HT1080 (cell line): ENCODE results near the gene ECM2. TPM values are rescaled to one million over a fixed set of nuclear protein-coding genes. Genes with fewer than 3 reads are reported as not detected.
A peak's percentile ranks its signal among the peaks of the same experiment; 100 is the strongest.
"Not testable (repeated sequence)": the region's sequence is repeated elsewhere in the genome, so short reads cannot be mapped to it uniquely, and the experiment has no call there.

ENCODE experiments used
- DNase-seq: peaks from one replicate; pipeline ENCODE4 v3.0.0-alpha.2; 2015; ENCODE audit warnings: low read depth
- polyA plus RNA-seq, 2 experiments: library from polyadenylated mRNA; depleted of rRNA; stranded (reverse); fragments of >200 nt; gene quantifications; 2 replicates each; pipeline ENCODE4 v1.2.3, GENCODE V29; 2015
- total RNA-seq: library from RNA; depleted of rRNA; stranded (reverse); fragments of >200 nt; shearing (Covaris generic); gene quantifications from 2 replicates; pipeline ENCODE4 v1.2.3, GENCODE V29; 2014; rRNA removed

The ECM2 gene
- total RNA-seq: 0.11 and 0.17 TPM in 2 replicates
- 0.79 and 1.1 TPM in 2 replicates for polyA plus RNA-seq (2015; cell fraction: cytosol; rRNA removed)
- polyA plus RNA-seq (2015; cell fraction: nucleus; rRNA removed): 0.62 and 1.3 TPM in 2 replicates

GRCh38 chr9:92535940-92536850 lies at the start of gene ECM2:
Gene ECM2 (minus strand): TSS chr9:92535990. CDS start chr9:92522866, 13,124 bp downstream.
- no peak for DNase-seq

DNA sequence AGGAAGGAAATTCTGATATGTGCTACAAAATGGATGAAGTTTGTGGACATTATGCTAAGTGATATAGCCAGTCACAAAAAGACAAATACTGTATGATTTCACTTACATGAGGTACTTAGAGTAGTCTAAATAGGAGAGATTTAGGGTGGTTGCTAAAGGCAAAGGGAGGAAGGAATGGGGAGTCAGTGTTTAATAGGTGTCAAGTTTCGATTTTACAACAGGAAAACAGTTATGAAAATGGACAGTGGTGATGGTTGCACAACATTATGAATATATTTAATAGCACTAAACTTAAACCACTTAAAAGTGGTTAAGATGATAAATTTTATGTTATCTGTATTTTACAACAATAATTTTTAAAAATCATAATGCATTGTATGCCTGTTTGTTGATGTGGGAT lies 40.4 kb upstream of the ECM2 start:
- DNase-seq: no peak

GRCh38 chr9:92573612-92574011 lies 37.8 kb upstream of the ECM2 start:
- DNase-seq: not testable (repeated sequence)

DNA sequence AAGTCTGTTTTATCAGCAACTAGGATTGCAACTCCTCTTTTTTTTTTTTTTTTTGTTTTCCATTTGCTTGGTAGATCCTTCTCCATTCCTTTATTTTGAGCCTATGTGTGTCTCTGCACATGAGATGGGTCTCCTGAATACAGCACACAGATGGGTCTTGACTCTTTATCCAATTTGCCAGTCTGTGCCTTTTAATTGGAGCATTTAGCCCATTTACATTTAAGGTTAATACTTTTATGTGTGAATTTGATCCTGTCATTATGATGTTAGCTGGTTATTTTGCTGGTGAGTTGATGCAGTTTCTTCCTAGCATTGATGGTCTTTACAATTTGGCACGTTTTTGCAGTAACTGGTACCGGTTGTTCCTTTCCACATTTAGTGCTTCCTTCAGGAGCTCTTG lies 36.1 kb upstream of the ECM2 start:
- DNase-seq: not testable (repeated sequence)

DNA sequence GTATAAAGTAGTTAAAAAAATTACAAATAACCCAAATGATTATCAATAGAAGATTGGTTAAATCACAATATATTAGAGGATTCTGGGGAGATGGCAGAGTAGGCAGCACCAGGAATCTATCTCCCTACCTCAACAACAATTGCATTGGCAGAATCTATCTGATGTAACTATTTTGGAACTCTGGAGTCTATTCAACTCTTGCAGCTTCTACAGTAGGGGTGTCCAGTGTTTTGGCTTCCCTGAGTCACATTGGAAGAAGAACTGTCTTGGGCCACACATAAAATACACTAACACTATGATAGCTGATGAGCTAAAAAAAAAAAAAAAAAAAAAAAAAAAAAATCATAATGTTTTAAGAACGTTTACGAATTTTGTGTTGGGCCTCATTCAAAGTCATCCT lies 29.2 kb upstream of the ECM2 start:
- DNase-seq: no peak

- peak; percentile 26 for DNase-seq
Observed at GRCh38 chr9:92564504-92564903, 28.7 kb upstream of the ECM2 start.

DNA sequence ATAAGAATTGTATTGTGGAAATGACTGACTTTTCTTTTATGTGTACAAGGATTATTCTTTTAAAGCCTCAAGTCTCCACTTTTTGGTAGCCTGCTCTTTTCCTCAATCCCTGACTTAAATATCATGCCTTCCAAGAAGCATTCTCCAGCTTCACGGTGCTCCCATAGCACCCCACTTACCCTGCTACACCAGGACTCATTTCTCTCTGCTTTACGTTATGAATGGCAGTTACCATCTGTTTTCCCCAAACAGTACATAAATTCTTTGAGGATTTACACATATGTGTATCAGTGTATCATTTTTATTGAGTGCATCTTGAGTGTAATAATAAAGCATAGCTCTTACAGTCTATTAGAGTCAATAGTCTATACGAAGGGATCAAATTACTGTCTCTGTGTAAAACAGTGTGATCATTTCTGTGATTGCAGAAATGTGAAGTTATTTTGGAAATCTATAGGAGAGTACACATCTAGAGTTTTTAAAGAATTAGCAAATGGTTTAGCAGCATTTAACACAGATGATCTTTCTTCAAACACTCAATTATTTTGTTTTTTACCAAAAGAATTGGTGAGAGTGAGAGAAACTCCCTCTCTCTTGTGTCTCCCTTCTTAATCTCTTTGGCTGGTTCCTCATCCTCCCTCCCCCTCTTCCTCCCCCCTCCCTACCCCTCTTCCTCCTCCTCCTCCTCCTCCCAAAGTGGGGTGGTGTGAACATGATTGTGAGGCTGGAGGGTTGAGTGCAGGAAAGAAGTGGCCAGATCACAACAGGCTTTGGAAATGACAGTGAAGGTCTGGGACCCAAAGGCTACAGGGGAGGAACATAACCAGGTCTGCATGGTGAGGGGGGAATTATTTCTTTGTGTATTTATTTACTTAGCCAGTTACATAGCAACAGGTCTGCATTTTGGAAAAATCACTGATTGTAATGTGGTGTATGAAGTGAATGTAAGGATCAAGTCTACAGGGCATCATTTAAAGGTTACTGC lies 27.6 kb upstream of the ECM2 start:
- no peak for DNase-seq

- no peak for DNase-seq
Observed at GRCh38 chr9:92562461-92562967, 26.7 kb upstream of the ECM2 start.

DNA sequence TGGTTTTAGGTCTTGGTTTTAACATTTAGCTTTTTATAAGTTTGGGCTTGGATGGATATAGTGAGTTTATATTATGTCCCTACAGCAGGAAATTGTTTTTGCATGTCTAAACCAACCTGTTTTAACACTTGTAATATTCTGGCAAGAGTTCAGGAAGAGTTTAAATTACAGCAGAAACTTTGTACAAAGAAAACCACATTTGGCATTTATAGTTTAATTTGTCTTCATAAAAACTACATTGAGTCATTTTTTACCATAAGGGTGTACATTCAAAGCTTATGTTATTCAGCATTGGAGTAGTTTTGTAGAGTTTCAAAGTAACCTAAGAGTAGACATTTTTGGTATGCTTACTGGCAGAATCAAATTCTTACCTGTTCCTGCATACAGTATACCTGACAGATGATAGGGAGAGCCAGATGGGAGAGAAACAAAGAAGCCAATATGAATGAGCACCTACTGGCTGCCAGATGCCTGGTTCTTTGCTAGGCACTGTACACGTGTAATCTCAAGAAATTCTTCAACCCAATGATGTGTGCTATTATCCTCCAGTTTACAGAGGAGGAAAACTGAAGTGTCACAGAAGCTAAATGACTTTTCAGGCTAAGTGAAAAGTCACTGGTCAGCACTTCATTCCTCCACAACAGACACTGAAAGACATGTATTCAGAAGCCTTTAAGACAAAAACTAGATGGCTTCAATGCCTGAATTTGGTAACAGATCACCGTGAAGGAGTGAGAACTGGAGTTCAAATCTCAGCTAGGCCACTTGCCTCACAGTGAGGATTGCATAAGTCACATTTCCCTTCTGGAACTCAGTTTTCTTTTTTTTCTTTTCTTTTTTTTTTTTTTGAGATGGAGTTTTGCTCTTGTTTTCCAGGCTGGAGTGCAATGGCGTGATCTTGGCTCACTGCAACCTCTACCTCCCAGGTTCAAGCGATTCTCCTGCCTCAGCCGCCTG lies 25.9 kb upstream of the ECM2 start:
- no peak for DNase-seq

DNA sequence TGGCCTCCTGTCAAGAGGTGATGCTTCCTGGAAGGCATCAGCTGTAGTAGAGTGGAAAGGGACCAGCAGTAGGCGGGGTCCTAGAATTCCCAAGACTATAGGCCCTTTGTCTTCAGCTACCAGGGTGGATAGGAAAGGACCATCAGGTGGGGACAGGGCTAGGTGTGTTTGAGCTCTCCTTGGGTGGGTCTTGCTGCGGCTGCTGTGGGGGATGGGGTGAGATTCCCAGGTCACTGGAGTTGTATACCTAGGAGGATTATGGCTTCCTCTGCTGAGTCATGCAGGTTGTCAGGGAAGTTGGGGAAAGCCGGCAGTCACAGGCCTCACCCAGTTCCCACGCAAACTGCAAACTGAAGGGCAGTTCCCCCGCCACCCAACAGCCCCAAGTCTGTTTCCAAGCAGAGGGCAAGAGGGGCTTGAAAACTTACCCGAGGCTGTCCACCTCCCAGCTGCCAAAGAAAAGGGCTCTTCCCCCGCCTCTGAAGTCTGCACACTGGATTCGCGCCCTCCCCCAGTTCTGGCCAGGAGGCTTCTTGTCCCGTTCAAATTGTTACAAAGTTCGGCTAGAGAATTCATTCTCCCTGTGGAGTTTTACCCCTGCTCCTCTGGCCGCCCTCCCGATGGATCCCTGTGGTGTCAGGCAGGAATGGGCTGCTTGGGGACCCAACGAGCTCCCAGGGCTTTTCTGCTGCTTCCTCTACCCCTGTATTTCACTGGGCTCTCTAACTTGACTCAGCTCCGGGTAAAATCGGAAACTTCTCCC lies 23.0 kb upstream of the ECM2 start:
- peak; percentile 3 for DNase-seq

- no peak for DNase-seq
Observed at GRCh38 chr9:92550765-92551164, 15.0 kb upstream of the ECM2 start.

DNA sequence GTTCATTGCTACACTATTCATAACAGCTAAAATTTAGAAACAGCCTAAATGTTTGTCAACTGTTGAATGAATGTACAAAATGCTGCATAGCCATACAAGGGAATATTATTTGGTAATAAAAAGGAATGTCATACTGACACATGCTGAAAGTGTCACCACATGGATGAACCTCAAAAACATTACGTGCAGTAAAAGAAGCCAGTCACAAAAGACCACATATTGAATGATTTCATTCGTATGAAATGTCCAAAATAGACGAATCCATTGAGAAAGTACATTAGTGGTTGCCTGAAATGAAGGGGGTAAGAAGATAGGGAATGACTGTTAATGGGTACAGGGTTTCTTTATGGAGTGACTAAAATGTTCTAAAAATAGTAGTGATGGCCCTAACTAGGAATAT lies 11.6 kb upstream of the ECM2 start:
- no peak for DNase-seq

DNA sequence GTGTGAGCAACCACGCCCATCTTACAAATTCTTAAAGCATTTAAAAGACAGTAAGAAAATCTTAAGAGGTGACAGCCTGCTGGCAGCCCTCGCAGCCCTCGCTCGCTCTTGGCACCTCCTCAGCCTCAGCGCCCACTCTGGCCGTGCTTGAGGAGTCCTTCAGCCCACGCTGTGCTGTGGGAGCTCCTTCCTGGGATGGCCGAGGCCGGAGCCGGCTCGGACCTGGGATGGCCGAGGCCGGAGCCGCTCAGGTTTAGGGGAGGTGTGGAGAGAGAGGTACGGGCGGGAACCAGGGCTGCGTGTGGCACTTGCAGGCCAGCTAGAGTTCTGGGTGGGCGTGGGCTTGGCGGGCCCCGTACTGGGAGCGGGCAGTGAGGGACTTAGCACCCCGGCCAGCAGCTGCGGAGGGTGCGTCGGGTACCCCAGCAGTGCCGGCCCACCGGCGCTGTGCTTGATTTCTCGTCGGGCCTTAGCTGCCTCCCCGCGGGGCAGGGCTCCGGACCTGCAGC lies 9.3 kb upstream of the ECM2 start:
- no peak for DNase-seq

DNA sequence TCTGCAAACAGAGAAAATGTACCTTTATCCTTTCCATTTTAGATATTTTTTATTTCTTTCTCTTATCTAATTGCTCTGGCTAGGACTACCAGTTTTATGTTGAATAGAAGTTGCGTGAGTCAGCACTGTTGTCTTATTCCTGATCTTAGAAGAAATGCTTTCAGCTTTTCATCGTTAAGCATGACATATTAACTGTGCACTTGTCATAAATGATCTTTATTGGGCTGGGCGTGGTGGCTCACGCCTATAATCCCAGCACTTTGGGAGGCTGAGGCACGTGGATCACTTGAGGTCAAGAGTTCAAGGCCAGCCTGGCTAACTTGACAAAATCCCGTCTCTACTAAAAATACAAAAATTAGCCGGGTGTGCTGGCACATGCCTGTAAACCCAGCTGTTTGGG lies 8.2 kb upstream of the ECM2 start:
- no peak for DNase-seq

- DNase-seq: peak; percentile 4
Observed at GRCh38 chr9:92538541-92538940, 2.8 kb upstream of the ECM2 start.

- no peak for DNase-seq
Observed at GRCh38 chr9:92534674-92535073, 1.1 kb downstream of the ECM2 start.

- no peak for DNase-seq
Observed at GRCh38 chr9:92534204-92534603, 1.6 kb downstream of the ECM2 start.

- DNase-seq: no peak
Observed at GRCh38 chr9:92530893-92531292, 4.9 kb downstream of the ECM2 start.

- no peak for DNase-seq
Observed at GRCh38 chr9:92529124-92529523, 6.7 kb downstream of the ECM2 start.

DNA sequence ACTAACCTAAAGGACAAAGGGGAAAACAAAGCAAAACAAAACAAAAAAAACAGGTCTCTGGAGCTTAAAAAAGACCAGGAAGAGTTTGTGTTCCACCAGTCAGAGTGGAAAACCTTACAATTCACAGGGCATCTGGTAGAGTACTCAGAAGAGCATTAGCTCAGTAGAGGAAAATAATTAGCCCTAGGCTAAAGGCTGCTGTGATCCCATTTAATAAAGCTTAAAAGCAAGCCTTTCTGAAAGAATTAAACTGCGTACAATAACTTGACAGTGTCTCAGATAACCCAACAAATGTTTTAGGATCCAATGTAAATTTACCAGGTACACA lies 7.3 kb downstream of the ECM2 start:
- no peak for DNase-seq
